ENCODE results near the gene UFSP2. TPM values are rescaled to one million over a fixed set of nuclear protein-coding genes. Genes with fewer than 3 reads are reported as not detected.

The UFSP2 gene
- total RNA-seq, 1 donor from 2014 or later, result 8.6 TPM

- DNase-seq (ENCODE audit: low spot score in 2 of 2), result no peak
- Histone ChIP-seq H3K27me3 (no peaks in the 10 kb centered on the region), H3K4me1 (peaks cover 0 to 6% of the 10 kb centered on the region in 2 donors), H3K4me3 (no peak overlapping the region), H3K9me3 (no peaks in the 10 kb centered on the region), H3K36me3 (no peaks in the 10 kb centered on the region), H3K27ac (no peak overlapping the region)
- intact Hi-C loops (cut with DNase I), result loop anchor here (10.0 kb wide), 1 partner anchor 203 kb away; no protein-coding TSS in a partner anchor
- TF ChIP-seq CTCF (IDR thresholded peaks at IDR 0.05), result no peak
Measured at GRCh38 chr4:185392156-185392555, 33.6 kb downstream of the UFSP2 start.

GRCh38 chr4:185390941-185391340, 34.8 kb downstream of the UFSP2 start:
- H3K27ac ChIP-seq, result no peak overlapping the region
- H3K27me3 ChIP-seq, result no peaks in the 10 kb centered on the region
- H3K36me3 ChIP-seq, result no peaks in the 10 kb centered on the region
- H3K4me3 ChIP-seq, result no peak overlapping the region
- TF ChIP-seq CTCF (IDR thresholded peaks at IDR 0.05), result no peak
- H3K4me1 ChIP-seq, result peaks cover 0 to 6% of the 10 kb centered on the region in 2 donors
- no peak for DNase-seq (ENCODE audit: low spot score in 2 of 2)
- intact Hi-C loops (cut with DNase I), result loop anchor here (10.0 kb wide), 1 partner anchor 204 kb away; no protein-coding TSS in a partner anchor
- no peaks in the 10 kb centered on the region for H3K9me3 ChIP-seq

GRCh38 chr4:185387957-185388356, 37.8 kb downstream of the UFSP2 start:
- no peaks in the 10 kb centered on the region for H3K9me3 ChIP-seq
- intact Hi-C loops (cut with DNase I), result no loop called here
- no peak overlapping the region for H3K27ac ChIP-seq
- DNase-seq (ENCODE audit: low spot score in 2 of 2), result no peak
- TF ChIP-seq CTCF (IDR thresholded peaks at IDR 0.05), result no peak
- no peak overlapping the region for H3K4me3 ChIP-seq
- H3K4me1 ChIP-seq, result peaks cover 0 to 7% of the 10 kb centered on the region in 2 donors
- no peaks in the 10 kb centered on the region for H3K36me3 ChIP-seq
- no peaks in the 10 kb centered on the region for H3K27me3 ChIP-seq

GRCh38 chr4:185384930-185385331, 40.8 kb downstream of the UFSP2 start:
- DNase-seq (ENCODE audit: low spot score in 2 of 2), result no peak
- intact Hi-C loops (cut with DNase I), result no loop called here
- Histone ChIP-seq H3K9me3 (no peaks in the 10 kb centered on the region), H3K36me3 (no peaks in the 10 kb centered on the region), H3K4me1 (peaks cover 0 to 7% of the 10 kb centered on the region in 2 donors), H3K27ac (peak overlapping the region in 1 of 2 donors; percentile 22), H3K27me3 (no peaks in the 10 kb centered on the region), H3K4me3 (no peak overlapping the region)
- TF ChIP-seq CTCF (IDR thresholded peaks at IDR 0.05), result no peak

GRCh38 chr4:185384061-185384460, 41.7 kb downstream of the UFSP2 start:
- no peak overlapping the region for H3K27ac ChIP-seq
- no peak for DNase-seq (ENCODE audit: low spot score in 2 of 2)
- H3K4me3 ChIP-seq, result no peak overlapping the region
- H3K9me3 ChIP-seq, result no peaks in the 10 kb centered on the region
- no peak for TF ChIP-seq CTCF (IDR thresholded peaks at IDR 0.05)
- H3K36me3 ChIP-seq, result no peaks in the 10 kb centered on the region
- intact Hi-C loops (cut with DNase I), result no loop called here
- H3K4me1 ChIP-seq, result peaks cover 0 to 7% of the 10 kb centered on the region in 2 donors
- no peaks in the 10 kb centered on the region for H3K27me3 ChIP-seq

GRCh38 chr4:185383451-185383850, 42.3 kb downstream of the UFSP2 start:
- no peaks in the 10 kb centered on the region for H3K9me3 ChIP-seq
- no peak for TF ChIP-seq CTCF (IDR thresholded peaks at IDR 0.05)
- no peak overlapping the region for H3K4me3 ChIP-seq
- no peak overlapping the region for H3K27ac ChIP-seq
- intact Hi-C loops (cut with DNase I), result no loop called here
- H3K4me1 ChIP-seq, result peaks cover 0 to 7% of the 10 kb centered on the region in 2 donors
- H3K36me3 ChIP-seq, result peaks cover 0 to 3% of the 10 kb centered on the region in 2 donors
- no peaks in the 10 kb centered on the region for H3K27me3 ChIP-seq
- no peak for DNase-seq (ENCODE audit: low spot score in 2 of 2)
